Measurements from ENCODE around the gene CRYGN.

DNA sequence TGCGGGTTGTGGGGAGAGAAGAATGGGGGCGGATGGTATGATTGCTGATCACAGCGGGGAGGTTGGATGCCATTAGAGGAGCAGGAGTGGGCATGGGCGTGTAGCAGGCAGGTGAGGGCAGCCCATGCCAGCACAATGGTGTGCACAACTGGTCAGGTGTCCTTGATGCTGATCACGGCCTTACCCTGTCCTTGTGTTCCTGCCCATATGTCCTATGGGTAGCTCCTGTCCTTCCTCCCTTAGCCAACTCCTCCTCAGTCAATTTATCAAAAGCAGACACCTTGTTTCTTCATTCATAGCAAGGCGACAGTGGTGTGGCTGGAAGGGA lies 60.8 kb downstream of the CRYGN start:
- TF ChIP-seq POLR2A (IDR thresholded peaks at IDR 0.05) (no peak), EP300 (IDR thresholded peaks at IDR 0.05) (no peak), POLR2AphosphoS5 (IDR thresholded peaks at IDR 0.05) (no peak)
- TF ChIP-seq, protein P1, sequence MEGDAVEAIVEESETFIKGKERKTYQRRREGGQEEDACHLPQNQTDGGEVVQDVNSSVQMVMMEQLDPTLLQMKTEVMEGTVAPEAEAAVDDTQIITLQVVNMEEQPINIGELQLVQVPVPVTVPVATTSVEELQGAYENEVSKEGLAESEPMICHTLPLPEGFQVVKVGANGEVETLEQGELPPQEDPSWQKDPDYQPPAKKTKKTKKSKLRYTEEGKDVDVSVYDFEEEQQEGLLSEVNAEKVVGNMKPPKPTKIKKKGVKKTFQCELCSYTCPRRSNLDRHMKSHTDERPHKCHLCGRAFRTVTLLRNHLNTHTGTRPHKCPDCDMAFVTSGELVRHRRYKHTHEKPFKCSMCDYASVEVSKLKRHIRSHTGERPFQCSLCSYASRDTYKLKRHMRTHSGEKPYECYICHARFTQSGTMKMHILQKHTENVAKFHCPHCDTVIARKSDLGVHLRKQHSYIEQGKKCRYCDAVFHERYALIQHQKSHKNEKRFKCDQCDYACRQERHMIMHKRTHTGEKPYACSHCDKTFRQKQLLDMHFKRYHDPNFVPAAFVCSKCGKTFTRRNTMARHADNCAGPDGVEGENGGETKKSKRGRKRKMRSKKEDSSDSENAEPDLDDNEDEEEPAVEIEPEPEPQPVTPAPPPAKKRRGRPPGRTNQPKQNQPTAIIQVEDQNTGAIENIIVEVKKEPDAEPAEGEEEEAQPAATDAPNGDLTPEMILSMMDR (IDR thresholded peaks at IDR 0.05): no peak
